SU-DHL-6 (cell line): ENCODE measurements around the gene MLYCD.

ENCODE experiments used
- H2AFZ ChIP-seq: fragments of 200-600 bp; sonication (generic); 2 replicates; pipeline ENCODE4 v1.6.1; 2014; ENCODE audit warnings: low read depth, mild to moderate bottlenecking, moderate library complexity, mixed read lengths, antibody characterized with exemption, low read length; ENCODE audit not compliant: severe bottlenecking
- H3F3A ChIP-seq: fragments of 200-600 bp; shearing (Covaris generic); 2 replicates; pipeline ENCODE4 v1.6.0; 2016; ENCODE audit warnings: antibody characterized with exemption, mild to moderate bottlenecking; ENCODE audit not compliant: insufficient read depth
- H3K27ac ChIP-seq: fragments of 200-600 bp; sonication (generic); 2 replicates; pipeline ENCODE4 v1.5.1; 2016; ENCODE audit warnings: low read depth, mild to moderate bottlenecking, low read length, moderate library complexity, mixed read lengths
- H3K27me3 ChIP-seq: fragments of 200-600 bp; sonication (generic), shearing (Covaris generic); 2 replicates; pipeline ENCODE4 v1.6.0; 2014; ENCODE audit warnings: mild to moderate bottlenecking, low read length
- H3K36me3 ChIP-seq: fragments of 200-600 bp; sonication (generic); 2 replicates; pipeline ENCODE4 v1.6.1; 2014; ENCODE audit warnings: mild to moderate bottlenecking, low read length, mixed read lengths
- H3K4me2 ChIP-seq: fragments of 300-600, 200-600 bp; shearing (Covaris generic), sonication (generic); 2 replicates; pipeline ENCODE4 v1.6.0; 2014; ENCODE audit warnings: low read length, low read depth, mild to moderate bottlenecking; ENCODE audit not compliant: poor library complexity, severe bottlenecking
- H3K4me3 ChIP-seq: fragments of 200-600 bp; sonication (generic); 2 replicates; pipeline ENCODE4 v1.5.1; 2014; ENCODE audit warnings: antibody characterized with exemption, low read length, mild to moderate bottlenecking, mixed read lengths; ENCODE audit not compliant: insufficient read depth, poor library complexity, severe bottlenecking
- H3K79me2 ChIP-seq: fragments of 200-600 bp; sonication (generic); 2 replicates; pipeline ENCODE4 v1.6.1; 2014; ENCODE audit warnings: mild to moderate bottlenecking, low read length, moderate library complexity; ENCODE audit not compliant: insufficient read depth
- H3K9ac ChIP-seq: fragments of 200-600 bp; sonication (generic); 2 replicates; pipeline ENCODE4 v1.7.0; 2014; ENCODE audit warnings: mild to moderate bottlenecking, low read length
- H3K9me2 ChIP-seq: fragments of 200-600 bp; sonication (generic); replicated peaks from 2 replicates; pipeline ENCODE4 v1.6.1; 2014; ENCODE audit warnings: low read length; ENCODE audit not compliant: insufficient read depth
- H3K9me3 ChIP-seq: fragments of 200-600 bp; sonication (generic); 2 replicates; pipeline ENCODE4 v1.6.1; 2014; ENCODE audit warnings: low read length, mixed read lengths; ENCODE audit not compliant: insufficient read depth
- H4K20me1 ChIP-seq: fragments of 200-600 bp; sonication (generic); 2 replicates; pipeline ENCODE4 v1.6.1; 2014; ENCODE audit warnings: low read depth, mild to moderate bottlenecking, antibody characterized with exemption, low read length, moderate library complexity, mixed read lengths
- EZH2phosphoT487 ChIP-seq: fragments of 200-600 bp; sonication (generic), shearing (Covaris generic); conservative IDR thresholded peaks from 2 replicates; pipeline ENCODE4 v1.6.1; 2018; ENCODE audit warnings: mild to moderate bottlenecking, antibody characterized with exemption, low read length, moderate library complexity, mixed read lengths
- TF ChIP-seq, protein P1 (sequence below): fragments of 200-600 bp; sonication (generic); IDR thresholded peaks from one replicate; pipeline ENCODE4 v1.5.1; 2017; ENCODE audit warnings: antibody characterized with exemption, mild to moderate bottlenecking, low read length, moderate library complexity; ENCODE audit not compliant: insufficient read depth, poor library complexity, severe bottlenecking

Gene MLYCD

DNA sequence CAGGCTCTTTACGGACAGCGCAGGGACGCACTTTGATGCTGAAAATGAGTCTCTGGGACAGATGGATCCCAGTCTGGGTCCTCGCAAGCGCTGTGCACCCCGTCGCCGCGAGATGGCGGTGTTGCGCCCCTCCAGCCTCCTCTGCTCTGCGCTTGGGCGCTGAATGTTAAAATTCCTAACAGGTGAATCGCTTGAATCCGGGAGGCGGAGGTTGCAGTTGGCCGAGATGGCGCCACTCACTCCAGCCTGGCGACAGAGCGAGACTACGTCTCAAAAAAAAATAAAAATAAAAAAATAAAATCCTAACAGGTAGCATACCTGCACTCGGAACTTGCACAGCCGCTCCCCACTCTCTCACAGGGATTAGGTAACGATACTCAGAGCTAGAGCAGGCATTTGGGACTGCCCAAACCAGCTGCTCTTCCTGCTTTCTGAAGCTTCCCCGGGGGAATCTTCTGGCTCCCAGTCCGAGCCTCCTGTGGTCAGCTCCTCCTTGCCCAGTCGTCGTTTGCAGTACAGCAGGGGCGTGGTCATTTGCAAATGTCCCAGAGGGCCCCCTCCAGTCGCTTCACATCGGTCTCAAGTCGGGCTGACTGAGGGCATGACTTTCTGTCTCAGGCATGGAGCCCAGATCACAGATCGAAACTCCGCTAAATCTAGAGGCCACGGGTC, 27.9 kb downstream of the MLYCD start:
- no peak overlapping the region for H2AFZ ChIP-seq
- no peak overlapping the region for H3K9ac ChIP-seq
- no peaks in the 10 kb centered on the region for H3K27me3 ChIP-seq
- H4K20me1 ChIP-seq, result no peaks in the 10 kb centered on the region
- no peak overlapping the region for H3K4me2 ChIP-seq
- H3F3A ChIP-seq, result no peaks in the 10 kb centered on the region
- no peaks in the 10 kb centered on the region for H3K9me2 ChIP-seq
- no peak overlapping the region for H3K27ac ChIP-seq
- H3K9me3 ChIP-seq, result no peaks in the 10 kb centered on the region
- TF ChIP-seq EZH2phosphoT487, result no peak
- TF ChIP-seq, protein P1, sequence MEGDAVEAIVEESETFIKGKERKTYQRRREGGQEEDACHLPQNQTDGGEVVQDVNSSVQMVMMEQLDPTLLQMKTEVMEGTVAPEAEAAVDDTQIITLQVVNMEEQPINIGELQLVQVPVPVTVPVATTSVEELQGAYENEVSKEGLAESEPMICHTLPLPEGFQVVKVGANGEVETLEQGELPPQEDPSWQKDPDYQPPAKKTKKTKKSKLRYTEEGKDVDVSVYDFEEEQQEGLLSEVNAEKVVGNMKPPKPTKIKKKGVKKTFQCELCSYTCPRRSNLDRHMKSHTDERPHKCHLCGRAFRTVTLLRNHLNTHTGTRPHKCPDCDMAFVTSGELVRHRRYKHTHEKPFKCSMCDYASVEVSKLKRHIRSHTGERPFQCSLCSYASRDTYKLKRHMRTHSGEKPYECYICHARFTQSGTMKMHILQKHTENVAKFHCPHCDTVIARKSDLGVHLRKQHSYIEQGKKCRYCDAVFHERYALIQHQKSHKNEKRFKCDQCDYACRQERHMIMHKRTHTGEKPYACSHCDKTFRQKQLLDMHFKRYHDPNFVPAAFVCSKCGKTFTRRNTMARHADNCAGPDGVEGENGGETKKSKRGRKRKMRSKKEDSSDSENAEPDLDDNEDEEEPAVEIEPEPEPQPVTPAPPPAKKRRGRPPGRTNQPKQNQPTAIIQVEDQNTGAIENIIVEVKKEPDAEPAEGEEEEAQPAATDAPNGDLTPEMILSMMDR, result peak; percentile 68
- no peaks in the 10 kb centered on the region for H3K36me3 ChIP-seq
- no peaks in the 10 kb centered on the region for H3K79me2 ChIP-seq
- H3K4me3 ChIP-seq, result no peak overlapping the region

DNA sequence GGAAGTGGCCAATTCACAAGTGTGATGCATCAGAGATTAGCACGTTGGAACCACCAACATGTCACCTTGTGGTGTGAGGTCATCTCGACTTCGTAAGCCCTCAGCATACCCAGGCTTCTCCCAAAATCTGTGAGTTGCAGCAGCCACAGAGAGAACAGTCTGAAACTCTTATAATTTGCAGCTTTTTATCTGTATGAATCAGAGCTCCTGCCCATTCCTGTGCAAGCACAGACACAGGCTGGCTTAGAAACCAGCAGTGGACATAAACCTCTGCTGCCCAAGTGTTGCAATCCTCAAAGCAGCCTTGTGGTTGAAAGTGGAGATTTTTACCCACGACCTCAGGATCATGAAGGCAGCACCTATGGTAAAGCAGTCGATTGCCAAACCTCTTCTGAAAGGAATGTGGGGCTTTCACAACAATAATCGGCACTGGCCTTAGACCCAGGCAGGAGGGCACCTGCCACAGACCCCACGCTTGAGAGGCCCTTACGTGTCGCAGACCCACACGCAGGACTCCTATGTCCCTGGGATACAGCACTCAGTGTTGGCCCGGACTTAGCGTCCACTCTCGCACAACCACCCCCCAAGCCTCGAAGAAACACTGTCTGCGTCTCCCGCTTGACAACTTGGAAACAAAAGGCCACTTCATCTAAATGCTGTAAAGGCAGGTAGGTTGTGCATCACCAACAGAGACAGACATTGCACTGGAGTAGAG, 29.6 kb downstream of the MLYCD start:
- no peaks in the 10 kb centered on the region for H4K20me1 ChIP-seq
- no peak overlapping the region for H3K9ac ChIP-seq
- no peaks in the 10 kb centered on the region for H3K27me3 ChIP-seq
- no peaks in the 10 kb centered on the region for H3K9me3 ChIP-seq
- H3K27ac ChIP-seq, result no peak overlapping the region
- no peaks in the 10 kb centered on the region for H3K79me2 ChIP-seq
- H2AFZ ChIP-seq, result no peak overlapping the region
- H3K4me2 ChIP-seq, result no peak overlapping the region
- H3K9me2 ChIP-seq, result no peaks in the 10 kb centered on the region
- no peaks in the 10 kb centered on the region for H3K36me3 ChIP-seq
- TF ChIP-seq, protein P1, result no peak
- TF ChIP-seq EZH2phosphoT487, result no peak
- H3F3A ChIP-seq, result no peaks in the 10 kb centered on the region
- H3K4me3 ChIP-seq, result no peak overlapping the region

DNA sequence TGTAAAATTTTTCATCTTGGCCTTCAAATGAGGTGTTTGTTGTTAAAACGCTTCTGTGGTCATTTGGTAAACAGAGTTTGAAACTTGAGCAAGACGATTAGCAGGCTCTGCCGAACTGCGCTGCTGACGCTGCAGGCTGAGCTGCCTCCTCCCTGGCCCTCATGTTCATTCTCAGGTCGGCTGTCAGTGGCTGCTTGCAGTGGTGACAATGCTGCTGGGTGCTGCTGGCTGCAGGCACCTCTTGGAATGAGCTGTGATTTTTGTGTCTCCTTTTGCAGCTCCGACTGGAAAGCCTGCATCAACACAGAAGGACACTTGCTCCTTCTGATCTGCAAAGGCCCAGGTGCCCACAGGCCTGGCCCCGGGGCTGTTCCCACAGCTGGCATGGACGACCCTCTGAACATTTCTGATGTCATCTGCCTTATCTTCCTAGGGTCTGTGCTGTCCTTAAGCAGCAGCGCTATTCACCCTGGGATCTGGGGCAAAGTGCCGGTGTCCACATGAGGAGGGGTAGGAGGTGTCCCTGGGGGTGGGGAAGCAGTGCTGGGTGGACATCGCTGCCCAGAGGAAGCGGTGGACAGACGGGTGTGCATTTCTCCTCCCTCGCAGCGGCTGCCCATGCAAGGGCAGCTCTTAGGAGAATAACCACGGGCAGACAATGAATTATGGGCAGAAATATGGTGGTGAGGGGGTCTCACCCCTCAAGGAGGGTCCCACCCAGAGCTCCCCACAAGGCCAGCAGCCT, 31.1 kb downstream of the MLYCD start:
- H3K9me2 ChIP-seq, result no peaks in the 10 kb centered on the region
- no peaks in the 10 kb centered on the region for H3K9me3 ChIP-seq
- no peaks in the 10 kb centered on the region for H3F3A ChIP-seq
- no peak overlapping the region for H3K27ac ChIP-seq
- no peaks in the 10 kb centered on the region for H4K20me1 ChIP-seq
- no peaks in the 10 kb centered on the region for H3K36me3 ChIP-seq
- no peak overlapping the region for H2AFZ ChIP-seq
- H3K79me2 ChIP-seq, result no peaks in the 10 kb centered on the region
- H3K27me3 ChIP-seq, result no peaks in the 10 kb centered on the region
- no peak overlapping the region for H3K9ac ChIP-seq
- no peak for TF ChIP-seq EZH2phosphoT487
- TF ChIP-seq, protein P1, result no peak
- no peak overlapping the region for H3K4me3 ChIP-seq
- no peak overlapping the region for H3K4me2 ChIP-seq
